Measurements from ENCODE around the gene CYP4V2. TPM values are rescaled to one million over a fixed set of nuclear protein-coding genes. Genes with fewer than 3 reads are reported as not detected.

CYP4V2 gene
- total and polyA plus RNA-seq, 2 donors from 2014 or later, result 29.5 to 69.8 TPM

DNA sequence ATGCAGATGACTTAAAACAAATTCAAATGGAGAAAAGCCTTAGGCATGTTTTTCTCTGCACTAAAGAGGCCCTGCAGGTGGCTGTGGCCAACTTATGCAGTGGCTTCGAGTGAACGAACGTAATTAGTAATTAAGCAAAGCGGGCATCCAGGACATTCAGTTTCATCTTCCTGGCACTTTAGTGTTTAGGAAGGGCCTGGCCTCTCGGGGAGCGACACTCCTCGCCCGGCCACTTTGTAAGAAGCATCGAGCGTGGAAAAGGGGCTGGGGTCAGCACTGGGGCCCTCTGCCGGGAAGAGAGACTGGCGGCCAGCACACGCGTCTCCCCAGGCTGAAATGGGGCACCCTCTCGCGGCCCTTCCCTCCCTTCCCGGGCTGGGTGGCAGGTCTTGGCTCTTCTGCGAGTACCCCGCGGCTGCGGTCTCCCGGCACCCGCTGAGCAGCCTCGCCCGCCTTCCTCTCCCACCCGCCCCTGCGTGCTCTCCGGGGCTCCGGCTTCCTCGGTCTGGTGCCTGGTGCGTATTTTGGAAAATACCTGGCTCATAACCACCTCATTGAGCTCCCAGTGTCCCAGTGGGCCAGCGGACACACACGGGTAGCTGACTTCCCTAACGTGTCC lies 677 bp upstream of the CYP4V2 start:
- H3K27ac ChIP-seq (ENCODE audit: low read depth in 2 of 2, low read length in 2 of 2), result peak overlapping the region; percentile 96 to 99
- H3K9ac ChIP-seq (ENCODE audit: low read length in 3 of 3), result peak overlapping the region; percentile 51 to 82 (median 72)
- H3K27me3 ChIP-seq (ENCODE audit: control insufficient read depth, insufficient read depth, low read length), result no peaks in the 10 kb centered on the region
- FAIRE-seq (no peak), DNase-seq (peak in 4 of 5 donors; percentile 65 to 89 (median 75))
- peaks cover 3 to 17% (median 17%) of the 10 kb centered on the region in 3 donors for H3K4me1 ChIP-seq (ENCODE audit: control insufficient read depth in 2 of 3, insufficient read depth in 2 of 3, low read depth in 1 of 3, low read length in 3 of 3)
- H3K36me3 ChIP-seq (ENCODE audit: control insufficient read depth in 2 of 3, insufficient read depth in 3 of 3, low read length in 3 of 3), result peaks cover 0 to 10% (median 3%) of the 10 kb centered on the region in 3 donors
- intact Hi-C loops (cut with DNase I), result no loop called here
- no peak for TF ChIP-seq CTCF (IDR thresholded peaks at IDR 0.05; ENCODE audit: borderline replicate concordance, extremely low read depth, insufficient read depth)
- H3K9me3 ChIP-seq (ENCODE audit: control insufficient read depth in 2 of 3, insufficient read depth in 1 of 3, low read length in 3 of 3), result no peaks in the 10 kb centered on the region
- H3K4me3 ChIP-seq (ENCODE audit: low read length in 3 of 3), result peak overlapping the region; percentile 77 to 85 (median 78)

- DNase-seq (peak in 4 of 5 donors; percentile 54 to 77 (median 64)), FAIRE-seq (no peak)
- Histone ChIP-seq H3K27me3 (ENCODE audit: control insufficient read depth, insufficient read depth, low read length) (no peaks in the 10 kb centered on the region), H3K4me3 (ENCODE audit: low read length in 3 of 3) (peak overlapping the region; percentile 78 to 92 (median 85)), H3K4me1 (ENCODE audit: control insufficient read depth in 2 of 3, insufficient read depth in 2 of 3, low read depth in 1 of 3, low read length in 3 of 3) (peaks cover 3 to 21% (median 17%) of the 10 kb centered on the region in 3 donors), H3K27ac (ENCODE audit: low read depth in 2 of 2, low read length in 2 of 2) (peak overlapping the region; percentile 96 to 99), H3K36me3 (ENCODE audit: control insufficient read depth in 2 of 3, insufficient read depth in 3 of 3, low read length in 3 of 3) (peaks cover 0 to 15% (median 6%) of the 10 kb centered on the region in 3 donors), H3K9ac (ENCODE audit: low read length in 3 of 3) (peak overlapping the region; percentile 50 to 87 (median 69)), H3K9me3 (ENCODE audit: control insufficient read depth in 2 of 3, insufficient read depth in 1 of 3, low read length in 3 of 3) (no peaks in the 10 kb centered on the region)
- intact Hi-C loops (cut with DNase I), result no loop called here
- no peak for TF ChIP-seq CTCF (IDR thresholded peaks at IDR 0.05; ENCODE audit: borderline replicate concordance, extremely low read depth, insufficient read depth)
These were observed 772 bp downstream of the CYP4V2 start for GRCh38 chr4:186192066-186192612.

DNA sequence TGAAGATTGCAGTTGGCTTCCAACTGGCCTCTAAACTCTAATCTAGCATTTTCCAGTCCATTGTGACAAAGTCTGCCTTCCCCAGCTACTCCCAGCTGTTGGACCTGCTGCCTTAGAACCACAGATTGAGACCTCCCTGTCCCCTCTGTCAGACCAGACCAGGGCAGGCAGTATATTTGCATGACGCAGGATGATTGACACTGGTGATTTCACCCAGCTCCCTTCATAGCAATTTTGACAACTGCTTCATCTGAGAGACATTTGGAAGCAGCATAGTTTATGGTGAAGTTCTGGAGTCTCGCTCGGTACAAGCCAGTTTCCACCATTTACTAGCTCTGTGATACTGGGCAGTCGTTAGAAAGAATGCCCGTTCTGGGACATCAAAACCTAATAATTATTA lies 2.5 kb downstream of the CYP4V2 start:
- Histone ChIP-seq H3K4me1 (ENCODE audit: control insufficient read depth in 2 of 3, insufficient read depth in 2 of 3, low read depth in 1 of 3, low read length in 3 of 3) (peaks cover 3 to 21% (median 17%) of the 10 kb centered on the region in 3 donors), H3K27ac (ENCODE audit: low read depth in 2 of 2, low read length in 2 of 2) (no peak overlapping the region), H3K36me3 (ENCODE audit: control insufficient read depth in 2 of 3, insufficient read depth in 3 of 3, low read length in 3 of 3) (peaks cover 0 to 15% (median 8%) of the 10 kb centered on the region in 3 donors), H3K9ac (ENCODE audit: low read length in 3 of 3) (no peak overlapping the region), H3K4me3 (ENCODE audit: low read length in 3 of 3) (peak overlapping the region in 1 of 3 donors; percentile 30), H3K27me3 (ENCODE audit: control insufficient read depth, insufficient read depth, low read length) (no peaks in the 10 kb centered on the region), H3K9me3 (ENCODE audit: control insufficient read depth in 2 of 3, insufficient read depth in 1 of 3, low read length in 3 of 3) (no peaks in the 10 kb centered on the region)
- no peak for DNase-seq
- TF ChIP-seq CTCF (IDR thresholded peaks at IDR 0.05; ENCODE audit: borderline replicate concordance, extremely low read depth, insufficient read depth), result no peak
- intact Hi-C loops (cut with DNase I), result no loop called here
- no peak for FAIRE-seq

Measured in kidney (tissue), 14 donors.